Liver (tissue), 9 donors: ENCODE data around the gene APBB1IP. TPM values are rescaled to one million over a fixed set of nuclear protein-coding genes. Genes with fewer than 3 reads are reported as not detected.

ENCODE experiments used
- DNase-seq: peaks from one replicate; pipeline ENCODE4 v3.0.0-alpha.2; 2017; ENCODE audit warnings: low spot score
- H3K27ac ChIP-seq, 2 donors: one replicate each; pipeline ENCODE4 v1.7.0; 2013; ENCODE audit warnings: inconsistent platforms in 2 of 2, low read length in 2 of 2, control low read depth in 1 of 2, low read depth in 1 of 2, mild to moderate bottlenecking in 1 of 2
- H3K27me3 ChIP-seq, 4 donors: one replicate each; pipeline versions ENCODE4 v1.6.1 to v1.7.0; 2013; ENCODE audit warnings: low read length in 3 of 4, inconsistent platforms in 1 of 4, mild to moderate bottlenecking in 1 of 4, moderate library complexity in 1 of 4; ENCODE audit not compliant: control insufficient read depth in 4 of 4, insufficient read depth in 4 of 4
- H3K36me3 ChIP-seq, 4 donors: one replicate each; pipeline versions ENCODE4 v1.6.1 to v1.7.0; 2013; ENCODE audit warnings: low read length in 3 of 4, mild to moderate bottlenecking in 3 of 4, low read depth in 1 of 4, moderate library complexity in 1 of 4; ENCODE audit not compliant: control insufficient read depth in 4 of 4, insufficient read depth in 3 of 4
- H3K4me1 ChIP-seq, 4 donors: one replicate each; pipeline versions ENCODE4 v1.6.1 to v1.7.0; 2013; ENCODE audit warnings: low read length in 3 of 4, mild to moderate bottlenecking in 3 of 4, moderate library complexity in 1 of 4; ENCODE audit not compliant: control insufficient read depth in 4 of 4, insufficient read depth in 4 of 4
- H3K4me3 ChIP-seq, 3 donors: one replicate each; pipeline versions ENCODE4 v1.6.1 to v1.7.0; 2013; ENCODE audit warnings: low read length in 3 of 3, control low read depth in 1 of 3, low read depth in 1 of 3, mild to moderate bottlenecking in 1 of 3
- H3K9ac ChIP-seq, 2 donors: one replicate each; pipeline ENCODE4 v1.7.0; 2013; ENCODE audit warnings: low read length in 2 of 2, mild to moderate bottlenecking in 2 of 2, moderate library complexity in 2 of 2, control low read depth in 1 of 2, low read depth in 1 of 2
- H3K9me3 ChIP-seq, 4 donors: one replicate each; pipeline versions ENCODE4 v1.6.1 to v1.7.0; 2013; ENCODE audit warnings: low read length in 3 of 4; ENCODE audit not compliant: control insufficient read depth in 4 of 4
- EGR1 ChIP-seq, 2 donors: IDR thresholded peaks; 2 replicates each; pipeline ENCODE4 v1.6.1; 2016 to 2018; ENCODE audit warnings: antibody characterized with exemption in 2 of 2, low read depth in 2 of 2
- FOXA1 ChIP-seq: IDR thresholded peaks from 2 replicates; pipeline ENCODE4 v1.6.1; 2016; ENCODE audit warnings: antibody characterized with exemption
- FOXA2 ChIP-seq: IDR thresholded peaks from 2 replicates; pipeline ENCODE4 v1.6.1; 2016; ENCODE audit warnings: antibody characterized with exemption
- GABPA ChIP-seq, 2 donors: IDR thresholded peaks in 1 of 2; conservative IDR thresholded peaks in 1 of 2; 2 replicates each; pipeline ENCODE4 v1.6.1; 2016; ENCODE audit warnings: antibody characterized with exemption in 2 of 2, mild to moderate bottlenecking in 1 of 2, moderate library complexity in 1 of 2
- HNF4G ChIP-seq: IDR thresholded peaks from 2 replicates; pipeline ENCODE4 v1.6.1; 2016; ENCODE audit warnings: antibody characterized with exemption
- JUND ChIP-seq, 2 donors: IDR thresholded peaks; 2 replicates each; pipeline ENCODE4 v1.6.1; 2016; ENCODE audit warnings: antibody characterized with exemption in 2 of 2
- NR2F2 ChIP-seq: IDR thresholded peaks from 2 replicates; pipeline ENCODE4 v1.6.1; 2016; ENCODE audit warnings: antibody characterized with exemption
- RAD21 ChIP-seq, 2 donors: IDR thresholded peaks; 2 replicates each; pipeline ENCODE4 v1.6.1; 2016; ENCODE audit warnings: antibody characterized with exemption in 2 of 2, mild to moderate bottlenecking in 2 of 2
- RXRA ChIP-seq, 2 donors: IDR thresholded peaks; 2 replicates each; pipeline ENCODE4 v1.6.1; 2017 to 2018; ENCODE audit warnings: antibody characterized with exemption in 2 of 2, mild to moderate bottlenecking in 1 of 2
- SP1 ChIP-seq: IDR thresholded peaks from 2 replicates; pipeline ENCODE4 v1.6.1; 2018; ENCODE audit warnings: antibody characterized with exemption, mild to moderate bottlenecking
- YY1 ChIP-seq: IDR thresholded peaks from 2 replicates; pipeline ENCODE4 v1.6.1; 2016; ENCODE audit warnings: antibody characterized with exemption, mild to moderate bottlenecking
- WGBS: extraction: QIAGEN DNeasy Blood & Tissue Kit; methylation state at CpG from one replicate; pipeline ENCODE4 v1.1.7; 2013; 5-methylcytosine and 5-hydroxymethylcytosine counted together
- polyA plus RNA-seq, 2 donors: library from polyadenylated mRNA; stranded (reverse) in 1 of 2; unstranded in 1 of 2; fragments of 200-250 nt in 1 of 2; fragments of >200 nt in 1 of 2; fragmentation: Nextera tagmentation in 1 of 2; extraction: Ambion mirVana in 1 of 2; gene quantifications; one replicate each; pipeline versions ENCODE4 v1.2.1 to v1.2.3, GENCODE V29; 2013 to 2015
- total RNA-seq, 2 donors: library from RNA; depleted of rRNA; stranded (reverse); fragments of >200 nt; gene quantifications; one replicate each; pipeline ENCODE4 v1.2.3, GENCODE V29; 2014
- TF ChIP-seq, protein P1 (sequence below): IDR thresholded peaks from 2 replicates; pipeline ENCODE4 v1.6.1; 2016; ENCODE audit warnings: antibody characterized with exemption
- TF ChIP-seq, protein P2 (sequence below): IDR thresholded peaks from 2 replicates; pipeline ENCODE4 v1.6.1; 2016; ENCODE audit warnings: antibody characterized with exemption
- TF ChIP-seq, protein P3 (sequence below): IDR thresholded peaks from 2 replicates; pipeline ENCODE4 v1.6.1; 2016; ENCODE audit warnings: antibody characterized with exemption, mild to moderate bottlenecking
- TF ChIP-seq, protein P4 (sequence below): IDR thresholded peaks from 2 replicates; pipeline ENCODE4 v1.6.1; 2016; ENCODE audit warnings: antibody characterized with exemption
- TF ChIP-seq, protein P5 (sequence below): fragments of 150-350 bp; IDR thresholded peaks from 2 replicates; pipeline ENCODE4 v1.5.1; 2017; ENCODE audit warnings: improper control_type of control experiment, low read depth, low read length; ENCODE audit not compliant: missing input control
- donor health status: healthy.
- donor health status: healthy.
- donor health status: healthy.
- donor health status: healthy.
- donor health status: healthy.

Gene APBB1IP
- total and polyA plus RNA-seq, 4 donors = 9.3 to 28.4 (median 12.8) TPM

DNA sequence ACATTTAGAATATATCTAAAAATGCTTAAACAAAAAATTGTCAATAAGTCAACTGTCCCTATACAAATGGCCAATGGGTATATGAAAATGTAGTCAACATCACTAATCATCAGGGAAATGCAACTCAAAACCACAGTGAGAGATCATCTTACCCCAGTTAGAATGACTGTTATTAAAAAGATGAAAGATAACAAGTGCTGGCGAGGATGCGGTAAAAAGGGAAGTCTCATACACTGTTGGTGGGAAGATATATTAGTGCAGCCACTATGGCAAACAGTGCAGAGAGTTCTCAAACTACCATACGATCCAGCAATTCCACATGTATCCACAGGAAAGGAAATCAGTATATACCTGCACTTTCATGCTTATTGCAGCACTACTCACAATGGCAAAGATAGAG is 48.6 kb upstream of the APBB1IP start:
- no peak for TF ChIP-seq EGR1 (IDR thresholded peaks at IDR 0.05; ENCODE audit: low read depth in 2 of 2)
- TF ChIP-seq JUND (IDR thresholded peaks at IDR 0.05) = no peak
- TF ChIP-seq, protein P1, sequence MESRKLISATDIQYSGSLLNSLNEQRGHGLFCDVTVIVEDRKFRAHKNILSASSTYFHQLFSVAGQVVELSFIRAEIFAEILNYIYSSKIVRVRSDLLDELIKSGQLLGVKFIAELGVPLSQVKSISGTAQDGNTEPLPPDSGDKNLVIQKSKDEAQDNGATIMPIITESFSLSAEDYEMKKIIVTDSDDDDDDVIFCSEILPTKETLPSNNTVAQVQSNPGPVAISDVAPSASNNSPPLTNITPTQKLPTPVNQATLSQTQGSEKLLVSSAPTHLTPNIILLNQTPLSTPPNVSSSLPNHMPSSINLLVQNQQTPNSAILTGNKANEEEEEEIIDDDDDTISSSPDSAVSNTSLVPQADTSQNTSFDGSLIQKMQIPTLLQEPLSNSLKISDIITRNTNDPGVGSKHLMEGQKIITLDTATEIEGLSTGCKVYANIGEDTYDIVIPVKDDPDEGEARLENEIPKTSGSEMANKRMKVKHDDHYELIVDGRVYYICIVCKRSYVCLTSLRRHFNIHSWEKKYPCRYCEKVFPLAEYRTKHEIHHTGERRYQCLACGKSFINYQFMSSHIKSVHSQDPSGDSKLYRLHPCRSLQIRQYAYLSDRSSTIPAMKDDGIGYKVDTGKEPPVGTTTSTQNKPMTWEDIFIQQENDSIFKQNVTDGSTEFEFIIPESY = no peak
- TF ChIP-seq, protein P2, sequence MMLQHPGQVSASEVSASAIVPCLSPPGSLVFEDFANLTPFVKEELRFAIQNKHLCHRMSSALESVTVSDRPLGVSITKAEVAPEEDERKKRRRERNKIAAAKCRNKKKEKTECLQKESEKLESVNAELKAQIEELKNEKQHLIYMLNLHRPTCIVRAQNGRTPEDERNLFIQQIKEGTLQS = no peak
- TF ChIP-seq FOXA1 = no peak
- no peak for TF ChIP-seq GABPA (IDR thresholded peaks at IDR 0.05 in 1 of 2, conservative IDR thresholded peaks at IDR 0.05 in 1 of 2)
- no peak for TF ChIP-seq SP1
- TF ChIP-seq HNF4G = no peak
- TF ChIP-seq, protein P3, sequence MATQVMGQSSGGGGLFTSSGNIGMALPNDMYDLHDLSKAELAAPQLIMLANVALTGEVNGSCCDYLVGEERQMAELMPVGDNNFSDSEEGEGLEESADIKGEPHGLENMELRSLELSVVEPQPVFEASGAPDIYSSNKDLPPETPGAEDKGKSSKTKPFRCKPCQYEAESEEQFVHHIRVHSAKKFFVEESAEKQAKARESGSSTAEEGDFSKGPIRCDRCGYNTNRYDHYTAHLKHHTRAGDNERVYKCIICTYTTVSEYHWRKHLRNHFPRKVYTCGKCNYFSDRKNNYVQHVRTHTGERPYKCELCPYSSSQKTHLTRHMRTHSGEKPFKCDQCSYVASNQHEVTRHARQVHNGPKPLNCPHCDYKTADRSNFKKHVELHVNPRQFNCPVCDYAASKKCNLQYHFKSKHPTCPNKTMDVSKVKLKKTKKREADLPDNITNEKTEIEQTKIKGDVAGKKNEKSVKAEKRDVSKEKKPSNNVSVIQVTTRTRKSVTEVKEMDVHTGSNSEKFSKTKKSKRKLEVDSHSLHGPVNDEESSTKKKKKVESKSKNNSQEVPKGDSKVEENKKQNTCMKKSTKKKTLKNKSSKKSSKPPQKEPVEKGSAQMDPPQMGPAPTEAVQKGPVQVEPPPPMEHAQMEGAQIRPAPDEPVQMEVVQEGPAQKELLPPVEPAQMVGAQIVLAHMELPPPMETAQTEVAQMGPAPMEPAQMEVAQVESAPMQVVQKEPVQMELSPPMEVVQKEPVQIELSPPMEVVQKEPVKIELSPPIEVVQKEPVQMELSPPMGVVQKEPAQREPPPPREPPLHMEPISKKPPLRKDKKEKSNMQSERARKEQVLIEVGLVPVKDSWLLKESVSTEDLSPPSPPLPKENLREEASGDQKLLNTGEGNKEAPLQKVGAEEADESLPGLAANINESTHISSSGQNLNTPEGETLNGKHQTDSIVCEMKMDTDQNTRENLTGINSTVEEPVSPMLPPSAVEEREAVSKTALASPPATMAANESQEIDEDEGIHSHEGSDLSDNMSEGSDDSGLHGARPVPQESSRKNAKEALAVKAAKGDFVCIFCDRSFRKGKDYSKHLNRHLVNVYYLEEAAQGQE = no peak
- no peak for TF ChIP-seq RXRA (IDR thresholded peaks at IDR 0.05)
- TF ChIP-seq, protein P4, sequence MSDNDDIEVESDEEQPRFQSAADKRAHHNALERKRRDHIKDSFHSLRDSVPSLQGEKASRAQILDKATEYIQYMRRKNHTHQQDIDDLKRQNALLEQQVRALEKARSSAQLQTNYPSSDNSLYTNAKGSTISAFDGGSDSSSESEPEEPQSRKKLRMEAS = no peak
- TF ChIP-seq FOXA2 = no peak
- TF ChIP-seq NR2F2 = no peak
- TF ChIP-seq, protein P5, sequence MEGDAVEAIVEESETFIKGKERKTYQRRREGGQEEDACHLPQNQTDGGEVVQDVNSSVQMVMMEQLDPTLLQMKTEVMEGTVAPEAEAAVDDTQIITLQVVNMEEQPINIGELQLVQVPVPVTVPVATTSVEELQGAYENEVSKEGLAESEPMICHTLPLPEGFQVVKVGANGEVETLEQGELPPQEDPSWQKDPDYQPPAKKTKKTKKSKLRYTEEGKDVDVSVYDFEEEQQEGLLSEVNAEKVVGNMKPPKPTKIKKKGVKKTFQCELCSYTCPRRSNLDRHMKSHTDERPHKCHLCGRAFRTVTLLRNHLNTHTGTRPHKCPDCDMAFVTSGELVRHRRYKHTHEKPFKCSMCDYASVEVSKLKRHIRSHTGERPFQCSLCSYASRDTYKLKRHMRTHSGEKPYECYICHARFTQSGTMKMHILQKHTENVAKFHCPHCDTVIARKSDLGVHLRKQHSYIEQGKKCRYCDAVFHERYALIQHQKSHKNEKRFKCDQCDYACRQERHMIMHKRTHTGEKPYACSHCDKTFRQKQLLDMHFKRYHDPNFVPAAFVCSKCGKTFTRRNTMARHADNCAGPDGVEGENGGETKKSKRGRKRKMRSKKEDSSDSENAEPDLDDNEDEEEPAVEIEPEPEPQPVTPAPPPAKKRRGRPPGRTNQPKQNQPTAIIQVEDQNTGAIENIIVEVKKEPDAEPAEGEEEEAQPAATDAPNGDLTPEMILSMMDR = no peak
- no peak for TF ChIP-seq RAD21 (IDR thresholded peaks at IDR 0.05)
- TF ChIP-seq YY1 = no peak
- DNase-seq = no peak
- WGBS = 96% methylated on average over 3 of the region's 3 CpGs

More for the DNA sequence above, 48.6 kb upstream of the APBB1IP start:
- H3K9me3 ChIP-seq = peaks cover 0 to 2% (median 0%) of the 10 kb centered on the region in 4 donors
- no peak overlapping the region for H3K27ac ChIP-seq
- H3K27me3 ChIP-seq = no peaks in the 10 kb centered on the region
- no peak overlapping the region for H3K9ac ChIP-seq
- H3K36me3 ChIP-seq = no peaks in the 10 kb centered on the region
- H3K4me1 ChIP-seq = no peaks in the 10 kb centered on the region
- no peak overlapping the region for H3K4me3 ChIP-seq
